ENCODE measurements around the gene HIF3A. TPM values are rescaled to one million over a fixed set of nuclear protein-coding genes. Genes with fewer than 3 reads are reported as not detected.
"Not testable (repeated sequence)": the region's sequence is repeated elsewhere in the genome, so short reads cannot be mapped to it uniquely, and the experiment has no call there.

The HIF3A gene
- total and polyA plus RNA-seq, 2 experiments from 2014 or later = 54.6 to 149 TPM

GRCh38 chr19:46311444-46311843, 14.6 kb downstream of the HIF3A start:
- Histone ChIP-seq H3K4me1 (ENCODE audit: insufficient read depth) (no peaks in the 10 kb centered on the region), H3K27ac (no peak overlapping the region), H3K4me3 (no peak overlapping the region), H3K4me2 (no peak overlapping the region), H2AFZ (no peak overlapping the region), H3K9me3 (ENCODE audit: low read depth) (no peaks in the 10 kb centered on the region), H3K9me2 (replicated peaks; ENCODE audit: insufficient read depth) (no peaks in the 10 kb centered on the region), H4K20me1 (ENCODE audit: insufficient read depth, poor library complexity, severe bottlenecking) (no peaks in the 10 kb centered on the region), H3K27me3 (no peaks in the 10 kb centered on the region), H3K79me2 (peaks cover 11% of the 10 kb centered on the region), H3K36me3 (replicated peaks; ENCODE audit: insufficient read depth, low read depth) (no peaks in the 10 kb centered on the region)
- TF ChIP-seq EZH2 (IDR thresholded peaks at IDR 0.05; ENCODE audit: borderline replicate concordance) (no peak), EZH2phosphoT487 (IDR thresholded peaks at IDR 0.05; ENCODE audit: low read depth, severe bottlenecking, unreplicated experiment) (no peak)
- TF ChIP-seq, protein P1, sequence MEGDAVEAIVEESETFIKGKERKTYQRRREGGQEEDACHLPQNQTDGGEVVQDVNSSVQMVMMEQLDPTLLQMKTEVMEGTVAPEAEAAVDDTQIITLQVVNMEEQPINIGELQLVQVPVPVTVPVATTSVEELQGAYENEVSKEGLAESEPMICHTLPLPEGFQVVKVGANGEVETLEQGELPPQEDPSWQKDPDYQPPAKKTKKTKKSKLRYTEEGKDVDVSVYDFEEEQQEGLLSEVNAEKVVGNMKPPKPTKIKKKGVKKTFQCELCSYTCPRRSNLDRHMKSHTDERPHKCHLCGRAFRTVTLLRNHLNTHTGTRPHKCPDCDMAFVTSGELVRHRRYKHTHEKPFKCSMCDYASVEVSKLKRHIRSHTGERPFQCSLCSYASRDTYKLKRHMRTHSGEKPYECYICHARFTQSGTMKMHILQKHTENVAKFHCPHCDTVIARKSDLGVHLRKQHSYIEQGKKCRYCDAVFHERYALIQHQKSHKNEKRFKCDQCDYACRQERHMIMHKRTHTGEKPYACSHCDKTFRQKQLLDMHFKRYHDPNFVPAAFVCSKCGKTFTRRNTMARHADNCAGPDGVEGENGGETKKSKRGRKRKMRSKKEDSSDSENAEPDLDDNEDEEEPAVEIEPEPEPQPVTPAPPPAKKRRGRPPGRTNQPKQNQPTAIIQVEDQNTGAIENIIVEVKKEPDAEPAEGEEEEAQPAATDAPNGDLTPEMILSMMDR (IDR thresholded peaks at IDR 0.05; ENCODE audit: poor library complexity) = no peak
- 97% methylated on average over 5 of the region's 5 CpGs for WGBS (ENCODE audit: low lambda C conversion rate, missing lambda C conversion rate)
- DNase-seq (ENCODE audit: low spot score) = no peak

DNA sequence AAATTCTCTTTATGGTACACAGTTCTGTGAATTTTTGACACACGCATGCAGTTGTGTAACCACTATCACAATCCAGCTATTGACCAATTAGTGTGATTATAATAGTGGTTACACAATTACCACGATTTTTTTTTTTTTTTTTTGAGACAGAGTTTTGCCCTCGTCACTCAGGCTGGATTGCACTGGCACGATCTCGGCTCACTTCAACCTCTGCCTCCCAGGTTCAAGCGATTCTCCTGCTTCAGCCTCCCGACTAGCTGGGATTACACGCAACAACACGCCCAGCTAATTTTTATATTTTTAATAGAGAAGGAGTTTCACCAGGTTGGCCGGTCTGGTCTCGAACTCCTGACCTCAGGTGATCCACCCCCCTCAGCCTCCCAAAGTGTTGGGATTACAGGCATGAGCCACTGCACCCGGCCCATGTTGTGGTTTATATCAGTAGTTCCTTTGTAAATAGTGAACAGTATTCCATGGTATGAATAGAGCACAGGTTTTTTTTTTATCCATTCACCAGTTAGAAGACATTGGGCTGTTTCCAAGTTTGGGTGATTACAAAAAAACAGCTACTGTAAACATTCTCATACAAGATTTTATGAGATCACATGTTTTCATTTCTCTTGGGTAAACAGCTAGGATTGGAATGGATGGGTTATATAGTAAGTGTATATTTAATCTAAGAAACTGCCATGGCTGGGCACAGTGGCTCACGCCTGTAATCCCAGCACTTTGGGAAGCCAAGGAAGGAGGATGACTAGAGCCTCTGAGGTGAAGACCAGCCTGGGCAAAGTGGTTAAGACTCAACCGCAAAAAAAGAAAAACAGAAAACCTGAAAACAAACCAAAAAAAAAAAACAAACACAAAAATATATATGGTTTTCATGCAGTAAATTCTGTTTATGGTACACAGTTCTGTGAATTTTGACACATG, 17.0 kb downstream of the HIF3A start:
- WGBS (ENCODE audit: low lambda C conversion rate, missing lambda C conversion rate) = 89% methylated on average over 14 of the region's 14 CpGs
- not testable (repeated sequence) for H2AFZ ChIP-seq; H4K20me1 ChIP-seq (ENCODE audit: insufficient read depth, poor library complexity, severe bottlenecking); DNase-seq (ENCODE audit: low spot score); H3K79me2 ChIP-seq; H3K27me3 ChIP-seq; H3K4me2 ChIP-seq; H3K9me2 ChIP-seq (replicated peaks; ENCODE audit: insufficient read depth); H3K4me1 ChIP-seq (ENCODE audit: insufficient read depth); H3K4me3 ChIP-seq; H3K36me3 ChIP-seq (replicated peaks; ENCODE audit: insufficient read depth, low read depth); H3K9me3 ChIP-seq (ENCODE audit: low read depth)
- peak overlapping the region; percentile 60 for H3K27ac ChIP-seq

GRCh38 chr19:46317339-46317738, 20.5 kb downstream of the HIF3A start:
- Histone ChIP-seq H3K9me2 (replicated peaks; ENCODE audit: insufficient read depth) (no peaks in the 10 kb centered on the region), H3K27me3 (no peaks in the 10 kb centered on the region), H4K20me1 (ENCODE audit: insufficient read depth, poor library complexity, severe bottlenecking) (no peaks in the 10 kb centered on the region), H3K79me2 (peaks cover 3% of the 10 kb centered on the region), H2AFZ (no peak overlapping the region), H3K36me3 (replicated peaks; ENCODE audit: insufficient read depth, low read depth) (no peaks in the 10 kb centered on the region), H3K4me2 (no peak overlapping the region), H3K4me3 (no peak overlapping the region), H3K4me1 (ENCODE audit: insufficient read depth) (no peaks in the 10 kb centered on the region), H3K9me3 (ENCODE audit: low read depth) (no peaks in the 10 kb centered on the region), H3K27ac (no peak overlapping the region)
- WGBS (ENCODE audit: low lambda C conversion rate, missing lambda C conversion rate) = 93% methylated on average over 2 of the region's 2 CpGs
- TF ChIP-seq, protein P1 (IDR thresholded peaks at IDR 0.05; ENCODE audit: poor library complexity) = no peak
- no peak for TF ChIP-seq EZH2 (IDR thresholded peaks at IDR 0.05; ENCODE audit: borderline replicate concordance)
- no peak for TF ChIP-seq EZH2phosphoT487 (IDR thresholded peaks at IDR 0.05; ENCODE audit: low read depth, severe bottlenecking, unreplicated experiment)
- no peak for DNase-seq (ENCODE audit: low spot score)

DNA sequence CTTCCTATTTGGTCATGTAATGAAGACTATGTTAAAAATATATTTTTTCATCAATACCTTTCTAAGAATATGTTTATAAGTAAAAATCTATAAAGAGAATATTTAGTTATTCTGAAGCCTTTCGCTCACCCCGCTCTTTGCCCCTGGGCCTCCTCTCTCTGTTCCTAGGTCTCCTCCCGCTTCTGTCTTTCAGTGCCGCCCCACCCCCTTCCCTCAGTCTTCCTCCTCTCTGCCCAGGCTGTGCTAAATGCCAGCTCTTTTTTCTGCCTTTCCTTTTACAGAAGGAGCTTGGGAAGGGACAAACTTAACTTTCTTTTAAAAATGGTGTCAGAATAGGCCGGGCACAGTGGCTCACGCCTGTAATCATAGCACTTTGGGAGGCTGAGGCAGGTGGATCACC, 22.8 kb downstream of the HIF3A start:
- TF ChIP-seq EZH2 (IDR thresholded peaks at IDR 0.05; ENCODE audit: borderline replicate concordance) = no peak
- no peak overlapping the region for H2AFZ ChIP-seq
- H3K4me2 ChIP-seq = no peak overlapping the region
- H3K4me3 ChIP-seq = no peak overlapping the region
- no peak for DNase-seq (ENCODE audit: low spot score)
- H3K27ac ChIP-seq = no peak overlapping the region
- no peaks in the 10 kb centered on the region for H3K36me3 ChIP-seq (replicated peaks; ENCODE audit: insufficient read depth, low read depth)
- no peaks in the 10 kb centered on the region for H3K79me2 ChIP-seq
- no peaks in the 10 kb centered on the region for H3K9me2 ChIP-seq (replicated peaks; ENCODE audit: insufficient read depth)
- H3K27me3 ChIP-seq = no peaks in the 10 kb centered on the region
- no peaks in the 10 kb centered on the region for H3K4me1 ChIP-seq (ENCODE audit: insufficient read depth)
- no peaks in the 10 kb centered on the region for H3K9me3 ChIP-seq (ENCODE audit: low read depth)
- no peaks in the 10 kb centered on the region for H4K20me1 ChIP-seq (ENCODE audit: insufficient read depth, poor library complexity, severe bottlenecking)
- 96% methylated on average over 6 of the region's 6 CpGs for WGBS (ENCODE audit: low lambda C conversion rate, missing lambda C conversion rate)

Data from hepatocyte (in vitro differentiated cells).